ENCODE measurements around the gene KCNG2. TPM values are rescaled to one million over a fixed set of nuclear protein-coding genes. Genes with fewer than 3 reads are reported as not detected.

The KCNG2 gene
- total RNA-seq, 1 experiment from 2014 or later, result not detected

DNA sequence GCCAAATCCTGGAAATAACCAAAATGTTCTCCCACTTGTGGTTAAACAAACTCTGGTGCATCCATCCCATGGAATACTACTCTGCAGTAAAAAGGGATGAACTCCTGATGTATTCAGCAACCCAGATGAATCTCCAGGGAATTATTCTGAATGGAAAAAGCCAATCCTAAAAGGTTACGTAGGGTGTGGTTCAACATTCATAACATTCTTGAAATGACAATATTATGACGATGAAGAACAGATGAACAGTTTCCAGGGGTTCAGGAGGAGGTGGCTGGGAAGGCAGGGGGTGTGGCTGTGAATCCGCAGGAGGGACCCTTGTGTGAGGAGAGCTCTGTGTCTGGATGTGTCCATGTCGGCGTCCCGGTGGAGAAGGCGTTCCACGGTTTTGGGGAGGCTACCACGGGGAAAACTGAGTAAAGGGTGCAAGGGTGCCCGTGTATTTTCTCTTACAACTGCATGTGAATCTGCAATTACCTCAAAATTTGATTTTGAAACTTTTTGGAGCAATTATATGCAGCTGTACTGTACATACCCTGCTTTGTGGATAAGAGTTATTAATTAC lies 47.3 kb downstream of the KCNG2 start:
- no peaks in the 10 kb centered on the region for H4K20me1 ChIP-seq (ENCODE audit: insufficient read depth)
- no peaks in the 10 kb centered on the region for H3K36me3 ChIP-seq (ENCODE audit: low read depth)
- H3K9me3 ChIP-seq (ENCODE audit: insufficient read depth, low read depth), result no peaks in the 10 kb centered on the region; the same call in 1 of the 2 replicates
- intact Hi-C loops (cut with micrococcal nuclease; ENCODE audit: unreplicated experiment), result no loop called here
- no peak overlapping the region for H3K4me3 ChIP-seq
- TF ChIP-seq, protein P1, sequence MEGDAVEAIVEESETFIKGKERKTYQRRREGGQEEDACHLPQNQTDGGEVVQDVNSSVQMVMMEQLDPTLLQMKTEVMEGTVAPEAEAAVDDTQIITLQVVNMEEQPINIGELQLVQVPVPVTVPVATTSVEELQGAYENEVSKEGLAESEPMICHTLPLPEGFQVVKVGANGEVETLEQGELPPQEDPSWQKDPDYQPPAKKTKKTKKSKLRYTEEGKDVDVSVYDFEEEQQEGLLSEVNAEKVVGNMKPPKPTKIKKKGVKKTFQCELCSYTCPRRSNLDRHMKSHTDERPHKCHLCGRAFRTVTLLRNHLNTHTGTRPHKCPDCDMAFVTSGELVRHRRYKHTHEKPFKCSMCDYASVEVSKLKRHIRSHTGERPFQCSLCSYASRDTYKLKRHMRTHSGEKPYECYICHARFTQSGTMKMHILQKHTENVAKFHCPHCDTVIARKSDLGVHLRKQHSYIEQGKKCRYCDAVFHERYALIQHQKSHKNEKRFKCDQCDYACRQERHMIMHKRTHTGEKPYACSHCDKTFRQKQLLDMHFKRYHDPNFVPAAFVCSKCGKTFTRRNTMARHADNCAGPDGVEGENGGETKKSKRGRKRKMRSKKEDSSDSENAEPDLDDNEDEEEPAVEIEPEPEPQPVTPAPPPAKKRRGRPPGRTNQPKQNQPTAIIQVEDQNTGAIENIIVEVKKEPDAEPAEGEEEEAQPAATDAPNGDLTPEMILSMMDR (conservative IDR thresholded peaks at IDR 0.05), result no peak
- TF ChIP-seq EZH2 (IDR thresholded peaks at IDR 0.05; ENCODE audit: low read depth), result no peak
- ChIA-PET POLR2A (ENCODE audit: unreplicated experiment) (interaction anchor here (0.6 kb wide), 1 partner anchor 12 kb away, joined by 3 read pairs; no protein-coding TSS in a partner anchor), CTCF (no interaction called here)
- H3K4me1 ChIP-seq (replicated peaks; ENCODE audit: insufficient read depth), result no peaks in the 10 kb centered on the region
- H3F3A ChIP-seq (ENCODE audit: insufficient read depth, low read depth), result no peaks in the 10 kb centered on the region
- peaks cover 23% of the 10 kb centered on the region; the same call in 1 of the 2 replicates for H3K27me3 ChIP-seq (ENCODE audit: insufficient read depth, low read depth)
- H3K4me2 ChIP-seq, result no peak overlapping the region
- no peaks in the 10 kb centered on the region for H3K79me2 ChIP-seq (ENCODE audit: low read depth)
- no peak overlapping the region for H3K27ac ChIP-seq
- no peak for DNase-seq
- no TSS peak for BruUV-seq (replicated peaks)
- no peak overlapping the region for H2AFZ ChIP-seq
- no peaks in the 10 kb centered on the region for H3K9me2 ChIP-seq (ENCODE audit: insufficient read depth)

DNA sequence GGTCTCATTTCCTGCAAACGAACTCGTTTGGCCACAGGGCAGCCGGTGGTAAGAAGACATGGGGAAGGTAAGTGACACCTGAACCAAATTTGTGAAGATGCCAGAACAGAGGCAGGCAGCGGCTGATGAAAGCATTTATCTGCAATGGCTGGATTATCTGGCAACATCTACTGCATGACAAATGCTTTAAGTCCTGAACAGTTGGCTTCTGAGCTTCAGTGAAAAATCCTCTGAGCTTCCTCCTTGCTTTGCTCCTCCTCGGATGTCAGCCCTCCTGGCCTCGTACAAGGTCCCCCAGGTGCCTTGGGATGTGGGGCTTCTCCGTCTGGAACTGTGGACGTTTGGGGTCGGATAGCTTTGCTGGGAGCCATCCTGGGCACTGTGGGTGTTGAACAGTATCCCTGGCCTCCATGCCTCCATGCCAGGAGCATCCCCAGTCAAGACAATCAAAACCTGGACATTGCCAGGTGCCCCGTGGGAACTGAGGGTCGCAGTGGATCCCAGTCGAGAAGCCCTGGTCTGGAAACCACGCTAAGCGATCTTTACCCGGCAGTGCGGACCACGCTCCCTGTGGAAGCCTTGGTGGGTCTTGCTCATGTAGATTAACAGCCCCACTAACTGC lies 49.3 kb downstream of the KCNG2 start:
- no peak overlapping the region for H3K4me2 ChIP-seq
- H3K4me1 ChIP-seq (replicated peaks; ENCODE audit: insufficient read depth), result no peaks in the 10 kb centered on the region
- no peaks in the 10 kb centered on the region; the same call in 1 of the 2 replicates for H3K9me3 ChIP-seq (ENCODE audit: insufficient read depth, low read depth)
- no peaks in the 10 kb centered on the region for H4K20me1 ChIP-seq (ENCODE audit: insufficient read depth)
- H3K79me2 ChIP-seq (ENCODE audit: low read depth), result no peaks in the 10 kb centered on the region
- no peak overlapping the region for H2AFZ ChIP-seq
- no peak for TF ChIP-seq EZH2 (IDR thresholded peaks at IDR 0.05; ENCODE audit: low read depth)
- no peaks in the 10 kb centered on the region for H3K36me3 ChIP-seq (ENCODE audit: low read depth)
- ChIA-PET CTCF (no interaction called here), POLR2A (ENCODE audit: unreplicated experiment) (no interaction called here)
- no peaks in the 10 kb centered on the region for H3F3A ChIP-seq (ENCODE audit: insufficient read depth, low read depth)
- no TSS peak for BruUV-seq (replicated peaks)
- H3K9me2 ChIP-seq (ENCODE audit: insufficient read depth), result no peaks in the 10 kb centered on the region
- intact Hi-C loops (cut with micrococcal nuclease; ENCODE audit: unreplicated experiment), result no loop called here
- H3K4me3 ChIP-seq, result no peak overlapping the region
- H3K27me3 ChIP-seq (ENCODE audit: insufficient read depth, low read depth), result peaks cover 27% of the 10 kb centered on the region
- DNase-seq, result no peak
- no peak overlapping the region for H3K27ac ChIP-seq

DNA sequence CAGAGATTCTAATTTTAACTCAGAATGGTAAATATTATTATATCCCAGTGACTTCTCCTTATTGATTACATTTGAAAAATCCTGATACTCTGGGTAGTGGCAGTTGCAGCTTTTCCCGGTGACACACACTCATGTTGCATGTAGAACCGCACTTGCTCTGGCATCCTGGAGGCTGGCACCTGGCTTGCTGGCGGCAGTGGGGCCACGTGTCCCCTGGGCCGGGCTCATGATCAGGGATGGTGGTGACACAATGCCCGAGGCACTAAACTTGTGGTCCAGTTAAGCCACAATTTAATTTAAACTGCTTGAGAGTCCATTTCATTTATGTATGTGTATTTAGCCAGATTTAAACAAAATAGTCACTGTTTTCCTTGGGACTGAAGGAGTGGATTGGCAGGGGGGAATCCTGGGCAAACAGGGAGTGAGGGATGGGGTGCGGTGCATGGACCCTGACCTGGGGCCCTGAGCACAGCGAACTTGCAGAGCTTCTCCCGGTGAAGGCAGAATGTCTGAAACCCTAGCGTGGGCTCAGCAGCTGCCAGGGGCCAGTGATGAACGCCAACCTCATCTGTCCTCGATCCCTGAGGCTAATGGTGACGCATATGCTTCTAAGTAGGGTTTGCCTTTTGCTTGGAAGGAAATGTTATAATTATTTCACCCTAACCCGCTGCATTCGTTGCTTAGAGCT lies 50.0 kb downstream of the KCNG2 start:
- no peak for DNase-seq
- intact Hi-C loops (cut with micrococcal nuclease; ENCODE audit: unreplicated experiment), result no loop called here
- H3K9me3 ChIP-seq (ENCODE audit: insufficient read depth, low read depth), result no peaks in the 10 kb centered on the region; the same call in 1 of the 2 replicates
- H3K27ac ChIP-seq, result no peak overlapping the region
- no peak overlapping the region for H2AFZ ChIP-seq
- TF ChIP-seq, protein P1 (conservative IDR thresholded peaks at IDR 0.05), result no peak
- TF ChIP-seq EZH2 (IDR thresholded peaks at IDR 0.05; ENCODE audit: low read depth), result no peak
- no peaks in the 10 kb centered on the region for H3F3A ChIP-seq (ENCODE audit: insufficient read depth, low read depth)
- H3K27me3 ChIP-seq (ENCODE audit: insufficient read depth, low read depth), result peaks cover 25% of the 10 kb centered on the region
- no peaks in the 10 kb centered on the region for H3K36me3 ChIP-seq (ENCODE audit: low read depth)
- ChIA-PET CTCF (no interaction called here), POLR2A (ENCODE audit: unreplicated experiment) (interaction anchor here (0.6 kb wide), 1 partner anchor 186 kb away, joined by 4 read pairs; no protein-coding TSS in a partner anchor)
- H3K4me1 ChIP-seq (replicated peaks; ENCODE audit: insufficient read depth), result no peaks in the 10 kb centered on the region
- no TSS peak for BruUV-seq (replicated peaks)
- no peaks in the 10 kb centered on the region for H4K20me1 ChIP-seq (ENCODE audit: insufficient read depth)
- H3K9me2 ChIP-seq (ENCODE audit: insufficient read depth), result no peaks in the 10 kb centered on the region
- no peaks in the 10 kb centered on the region for H3K79me2 ChIP-seq (ENCODE audit: low read depth)
- no peak overlapping the region for H3K4me3 ChIP-seq
- H3K4me2 ChIP-seq, result no peak overlapping the region
